Measurements from ENCODE around the gene CLIC6.

Gene CLIC6

DNA sequence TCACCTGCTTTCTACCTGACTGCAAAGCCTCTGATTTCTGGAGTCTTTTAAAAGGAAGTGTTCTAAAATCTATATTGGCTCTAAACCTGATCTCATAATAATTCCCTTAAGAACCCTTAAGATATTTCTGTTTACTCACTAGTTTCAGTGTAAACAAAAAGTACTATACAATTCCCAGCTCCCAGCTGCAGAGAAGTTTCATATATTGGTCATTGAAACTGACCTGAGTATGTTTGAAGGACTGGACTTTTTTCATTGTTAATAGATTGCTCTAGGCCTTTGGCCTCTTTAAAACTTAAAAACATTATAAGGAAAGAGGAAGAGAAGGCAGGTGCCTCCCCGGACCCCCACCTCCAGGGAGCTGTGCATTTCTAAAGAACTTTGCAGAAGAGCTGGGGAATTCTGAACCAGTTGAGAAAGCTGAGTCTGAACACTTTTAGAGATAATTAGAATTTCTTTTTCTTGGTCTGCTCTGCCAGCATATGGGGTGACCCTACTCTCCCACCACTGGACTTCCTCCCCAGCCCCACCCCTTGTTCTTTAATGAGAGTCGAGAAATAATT, 23.7 kb downstream of the CLIC6 start:
- H3K4me1 ChIP-seq (ENCODE audit: insufficient read depth, low read length) = peaks cover 25% of the 10 kb centered on the region; the same call in 1 of the 2 replicates
- H3K9ac ChIP-seq (ENCODE audit: low read depth, low read length) = no peak overlapping the region
- no peaks in the 10 kb centered on the region for H3K36me3 ChIP-seq (ENCODE audit: insufficient read depth, low read length)
- no peaks in the 10 kb centered on the region for H3K9me3 ChIP-seq (ENCODE audit: control insufficient read depth, insufficient read depth, low read length)

GRCh38 chr21:34693192-34693810, 24.5 kb downstream of the CLIC6 start:
- H3K36me3 ChIP-seq (ENCODE audit: insufficient read depth, low read length) = no peaks in the 10 kb centered on the region
- H3K4me1 ChIP-seq (ENCODE audit: insufficient read depth, low read length) = peaks cover 27% of the 10 kb centered on the region
- no peak overlapping the region for H3K9ac ChIP-seq (ENCODE audit: low read depth, low read length)
- no peaks in the 10 kb centered on the region for H3K9me3 ChIP-seq (ENCODE audit: control insufficient read depth, insufficient read depth, low read length)

DNA sequence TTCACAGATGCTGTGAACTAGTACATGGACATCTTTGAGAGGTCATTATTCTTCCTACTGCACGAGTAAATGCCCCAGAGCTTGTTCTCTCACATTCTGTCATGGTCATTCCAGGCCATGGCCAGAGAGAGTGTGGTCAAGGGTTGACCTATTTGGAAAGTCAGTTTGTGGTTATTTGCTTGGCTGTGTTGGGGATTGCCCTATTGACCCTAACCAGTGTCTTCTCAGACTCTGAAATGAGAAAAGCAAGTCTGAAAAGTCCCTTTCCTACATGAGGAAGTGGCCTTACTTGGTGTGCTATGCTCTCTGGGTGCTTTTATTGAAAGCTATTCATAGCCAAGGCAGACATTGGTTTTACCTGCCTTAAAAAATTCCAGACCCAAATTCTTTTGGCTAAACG, 26.6 kb downstream of the CLIC6 start:
- H3K9ac ChIP-seq (ENCODE audit: low read depth, low read length) = no peak overlapping the region
- no peaks in the 10 kb centered on the region for H3K36me3 ChIP-seq (ENCODE audit: insufficient read depth, low read length)
- no peaks in the 10 kb centered on the region for H3K9me3 ChIP-seq (ENCODE audit: control insufficient read depth, insufficient read depth, low read length)
- peaks cover 33% of the 10 kb centered on the region for H3K4me1 ChIP-seq (ENCODE audit: insufficient read depth, low read length)

- Histone ChIP-seq H3K9me3 (ENCODE audit: control insufficient read depth, insufficient read depth, low read length) (no peaks in the 10 kb centered on the region), H3K36me3 (ENCODE audit: insufficient read depth, low read length) (no peaks in the 10 kb centered on the region), H3K9ac (ENCODE audit: low read depth, low read length) (no peak overlapping the region), H3K4me1 (ENCODE audit: insufficient read depth, low read length) (peaks cover 30% of the 10 kb centered on the region)
Measured at GRCh38 chr21:34696121-34696520, 27.3 kb downstream of the CLIC6 start.

- Histone ChIP-seq H3K36me3 (ENCODE audit: insufficient read depth, low read length) (no peaks in the 10 kb centered on the region), H3K9ac (ENCODE audit: low read depth, low read length) (no peak overlapping the region), H3K9me3 (ENCODE audit: control insufficient read depth, insufficient read depth, low read length) (no peaks in the 10 kb centered on the region), H3K4me1 (ENCODE audit: insufficient read depth, low read length) (peaks cover 14% of the 10 kb centered on the region)
Measured at GRCh38 chr21:34697826-34698225, 29.0 kb downstream of the CLIC6 start.

DNA sequence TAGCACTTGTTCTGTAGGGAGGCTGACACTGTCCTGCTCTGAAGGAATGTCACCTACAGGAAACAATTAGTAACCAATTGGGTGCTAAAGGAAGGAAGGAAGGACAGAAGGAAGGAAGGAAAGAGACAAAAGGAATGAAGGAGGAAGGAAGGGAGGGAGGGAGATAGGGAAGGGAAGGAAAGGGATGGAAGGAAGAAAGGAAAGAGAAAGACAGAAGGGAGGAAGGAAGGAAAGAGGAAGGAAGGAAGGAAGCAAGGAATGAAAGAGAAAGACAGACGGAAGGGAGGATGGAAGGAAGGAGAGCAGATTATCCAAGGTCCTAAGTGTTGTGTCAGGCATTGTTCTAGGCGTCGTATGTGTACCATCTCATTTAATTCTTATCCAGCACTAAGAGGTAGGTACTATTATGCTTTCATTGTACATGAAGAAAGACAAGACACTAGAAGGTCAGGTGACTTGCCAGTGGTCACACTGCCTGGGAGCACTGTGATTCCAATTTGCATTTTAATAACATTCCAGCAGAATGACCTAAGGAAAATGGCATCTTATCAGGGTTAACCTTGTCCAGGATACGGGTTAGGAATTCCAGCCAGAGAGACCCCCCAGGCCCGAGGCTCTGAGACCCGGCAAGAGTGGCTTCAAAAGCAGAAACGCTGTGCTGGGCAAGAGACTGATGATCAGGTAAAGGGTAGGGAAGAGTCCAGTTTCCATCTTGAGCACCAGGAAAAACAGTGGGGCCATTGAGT, 29.6 kb downstream of the CLIC6 start:
- H3K9ac ChIP-seq (ENCODE audit: low read depth, low read length) = peak overlapping the region; percentile 9; the same call in 1 of the 2 replicates
- H3K4me1 ChIP-seq (ENCODE audit: insufficient read depth, low read length) = peaks cover 10% of the 10 kb centered on the region
- no peaks in the 10 kb centered on the region for H3K36me3 ChIP-seq (ENCODE audit: insufficient read depth, low read length)
- H3K9me3 ChIP-seq (ENCODE audit: control insufficient read depth, insufficient read depth, low read length) = no peaks in the 10 kb centered on the region

GRCh38 chr21:34700605-34701004, 31.8 kb downstream of the CLIC6 start:
- H3K36me3 ChIP-seq (ENCODE audit: insufficient read depth, low read length) = no peaks in the 10 kb centered on the region
- H3K4me1 ChIP-seq (ENCODE audit: insufficient read depth, low read length) = peaks cover 10% of the 10 kb centered on the region
- no peak overlapping the region for H3K9ac ChIP-seq (ENCODE audit: low read depth, low read length)
- H3K9me3 ChIP-seq (ENCODE audit: control insufficient read depth, insufficient read depth, low read length) = no peaks in the 10 kb centered on the region; the same call in 1 of the 2 replicates

DNA sequence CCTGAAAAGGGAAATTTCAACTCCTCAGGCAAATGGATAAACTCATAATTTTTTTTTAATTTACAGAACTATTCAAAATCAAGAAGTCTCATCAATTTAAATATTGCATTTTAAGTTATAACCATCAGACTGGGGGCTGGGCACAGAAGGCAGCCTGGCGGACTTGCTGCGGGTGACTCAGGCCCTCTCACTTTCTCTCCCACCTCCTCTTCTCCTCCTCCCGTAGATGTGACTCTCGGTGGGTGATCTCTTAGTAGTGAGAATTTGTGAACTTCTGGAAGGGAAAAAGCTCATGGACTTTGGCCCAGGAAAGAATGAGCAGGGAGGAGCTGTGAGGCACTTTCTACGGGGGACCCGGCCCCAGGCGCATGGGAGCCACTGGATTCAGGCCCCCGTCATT, 32.9 kb downstream of the CLIC6 start:
- Histone ChIP-seq H3K36me3 (ENCODE audit: insufficient read depth, low read length) (no peaks in the 10 kb centered on the region), H3K4me1 (ENCODE audit: insufficient read depth, low read length) (peaks cover 10% of the 10 kb centered on the region), H3K9me3 (ENCODE audit: control insufficient read depth, insufficient read depth, low read length) (no peaks in the 10 kb centered on the region; the same call in none of the 2 replicates), H3K9ac (ENCODE audit: low read depth, low read length) (no peak overlapping the region)

- peaks cover 10% of the 10 kb centered on the region for H3K4me1 ChIP-seq (ENCODE audit: insufficient read depth, low read length)
Measured at GRCh38 chr21:34702341-34703170, 33.8 kb downstream of the CLIC6 start.

DNA sequence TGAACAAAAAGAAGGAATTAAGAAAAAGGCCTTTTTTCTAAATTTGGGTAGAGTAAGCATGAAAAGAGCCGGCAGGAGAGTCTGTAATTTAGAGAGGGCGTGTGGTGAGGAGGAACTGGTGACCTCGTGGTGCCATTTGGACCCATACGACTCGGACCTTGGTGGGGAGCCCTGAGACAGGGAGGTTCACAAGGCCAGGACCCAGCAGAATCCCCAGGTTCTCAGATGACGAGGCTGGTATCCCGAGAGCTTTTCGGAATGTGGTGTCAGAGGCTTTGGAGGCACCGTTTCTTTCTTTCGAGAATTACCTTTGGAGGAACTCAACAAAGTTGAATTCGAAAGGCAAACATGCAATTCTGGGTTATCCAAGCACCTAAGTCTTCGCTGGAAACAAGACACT, 34.8 kb downstream of the CLIC6 start:
- peaks cover 6% of the 10 kb centered on the region for H3K4me1 ChIP-seq (ENCODE audit: insufficient read depth, low read length)
- no peaks in the 10 kb centered on the region; the same call in none of the 2 replicates for H3K9me3 ChIP-seq (ENCODE audit: control insufficient read depth, insufficient read depth, low read length)
- H3K9ac ChIP-seq (ENCODE audit: low read depth, low read length) = no peak overlapping the region
- H3K36me3 ChIP-seq (ENCODE audit: insufficient read depth, low read length) = no peaks in the 10 kb centered on the region

More at GRCh38 chr21:34702341-34703170, 33.8 kb downstream of the CLIC6 start:
- Histone ChIP-seq H3K9me3 (ENCODE audit: control insufficient read depth, insufficient read depth, low read length) (no peaks in the 10 kb centered on the region; the same call in none of the 2 replicates), H3K36me3 (ENCODE audit: insufficient read depth, low read length) (no peaks in the 10 kb centered on the region), H3K9ac (ENCODE audit: low read depth, low read length) (no peak overlapping the region)

- no peak overlapping the region for H3K9ac ChIP-seq (ENCODE audit: low read depth, low read length)
- H3K36me3 ChIP-seq (ENCODE audit: insufficient read depth, low read length) = no peaks in the 10 kb centered on the region
- H3K4me1 ChIP-seq (ENCODE audit: insufficient read depth, low read length) = peaks cover under 1% of the 10 kb centered on the region; the same call in 1 of the 2 replicates
- H3K9me3 ChIP-seq (ENCODE audit: control insufficient read depth, insufficient read depth, low read length) = no peaks in the 10 kb centered on the region; the same call in none of the 2 replicates
Measured at GRCh38 chr21:34704119-34704518, 35.3 kb downstream of the CLIC6 start.

- Histone ChIP-seq H3K36me3 (ENCODE audit: insufficient read depth, low read length) (no peaks in the 10 kb centered on the region), H3K4me1 (ENCODE audit: insufficient read depth, low read length) (no peaks in the 10 kb centered on the region), H3K9me3 (ENCODE audit: control insufficient read depth, insufficient read depth, low read length) (no peaks in the 10 kb centered on the region; the same call in none of the 2 replicates), H3K9ac (ENCODE audit: low read depth, low read length) (no peak overlapping the region)
Measured at GRCh38 chr21:34705011-34705410, 36.2 kb downstream of the CLIC6 start.

DNA sequence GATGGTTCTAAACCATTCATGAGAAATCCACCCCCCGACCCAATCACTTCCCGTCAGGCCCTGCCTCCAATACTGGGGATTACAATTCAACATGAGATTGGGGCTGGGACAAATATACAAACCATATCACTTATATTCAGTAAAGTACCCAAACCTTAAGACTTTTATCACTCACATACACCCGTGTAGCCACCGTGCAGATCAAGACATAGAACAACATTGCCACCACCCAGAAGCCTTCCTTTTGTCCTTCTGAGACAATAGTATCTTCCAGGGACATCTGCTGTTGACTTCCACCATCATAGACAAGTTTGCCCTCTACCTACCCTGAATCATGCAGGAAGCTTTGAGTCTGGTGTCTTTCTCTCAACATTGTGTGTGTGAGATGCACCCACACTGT, 37.5 kb downstream of the CLIC6 start:
- Histone ChIP-seq H3K9me3 (ENCODE audit: control insufficient read depth, insufficient read depth, low read length) (no peaks in the 10 kb centered on the region; the same call in none of the 2 replicates), H3K9ac (ENCODE audit: low read depth, low read length) (no peak overlapping the region), H3K4me1 (ENCODE audit: insufficient read depth, low read length) (no peaks in the 10 kb centered on the region), H3K36me3 (ENCODE audit: insufficient read depth, low read length) (no peaks in the 10 kb centered on the region)

- no peak overlapping the region for H3K9ac ChIP-seq (ENCODE audit: low read depth, low read length)
- no peaks in the 10 kb centered on the region for H3K4me1 ChIP-seq (ENCODE audit: insufficient read depth, low read length)
- H3K9me3 ChIP-seq (ENCODE audit: control insufficient read depth, insufficient read depth, low read length) = no peaks in the 10 kb centered on the region; the same call in none of the 2 replicates
- no peaks in the 10 kb centered on the region for H3K36me3 ChIP-seq (ENCODE audit: insufficient read depth, low read length)
Measured at GRCh38 chr21:34707876-34708325, 39.1 kb downstream of the CLIC6 start.

Measured in ES-I3 (cell line).